ENCODE results near the gene CABYR. TPM values are rescaled to one million over a fixed set of nuclear protein-coding genes. Genes with fewer than 3 reads are reported as not detected.
"Not testable (repeated sequence)": the region's sequence is repeated elsewhere in the genome, so short reads cannot be mapped to it uniquely, and the experiment has no call there.

CABYR gene
- polyA plus RNA-seq, 1 donor (not counting 4 experiments of a cell fraction or from before 2014, with no cell fraction given): 7.7 TPM

DNA sequence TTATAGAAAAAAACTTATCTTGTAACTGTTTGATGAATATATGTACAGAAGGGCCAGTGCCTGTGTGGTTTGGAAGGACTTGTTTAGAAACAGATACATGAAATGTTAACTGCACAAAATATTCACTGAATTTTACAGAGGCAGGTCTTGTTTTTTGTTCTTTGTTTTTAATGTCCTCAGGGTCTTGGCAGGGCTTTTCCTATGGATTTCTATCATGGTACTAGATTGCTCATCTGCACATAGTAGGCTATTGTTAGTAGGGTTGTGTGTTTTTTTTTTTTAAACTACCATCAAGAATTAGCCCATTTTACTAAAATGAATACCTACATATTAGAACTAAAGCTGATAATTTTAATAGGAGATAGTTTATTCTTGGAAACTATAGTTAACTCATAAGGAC lies 3.5 kb downstream of the CABYR start:
- no peak overlapping the region for H3K9ac ChIP-seq (ENCODE audit: control insufficient read depth, extremely low read depth, insufficient read depth, low read length)
- no peaks in the 10 kb centered on the region for H3K27me3 ChIP-seq (ENCODE audit: control insufficient read depth, extremely low read depth, insufficient read depth, low read length)
- no peak overlapping the region for H2AFZ ChIP-seq (ENCODE audit: control insufficient read depth, low read length)
- no peak overlapping the region for H3K4me2 ChIP-seq (ENCODE audit: control insufficient read depth, extremely low read depth, insufficient read depth, low read depth, low read length)
- no peaks in the 10 kb centered on the region for H3K79me2 ChIP-seq (ENCODE audit: control insufficient read depth, insufficient read depth, low read length)
- dilution Hi-C loops (cut with MboI; ENCODE audit: extremely low pct_ligation_motif_present, low sequenced_read_pairs): no loop called here
- H3K9me1 ChIP-seq (ENCODE audit: control insufficient read depth, extremely low read depth, insufficient read depth, low read length): no peaks in the 10 kb centered on the region
- TF ChIP-seq, protein P1, sequence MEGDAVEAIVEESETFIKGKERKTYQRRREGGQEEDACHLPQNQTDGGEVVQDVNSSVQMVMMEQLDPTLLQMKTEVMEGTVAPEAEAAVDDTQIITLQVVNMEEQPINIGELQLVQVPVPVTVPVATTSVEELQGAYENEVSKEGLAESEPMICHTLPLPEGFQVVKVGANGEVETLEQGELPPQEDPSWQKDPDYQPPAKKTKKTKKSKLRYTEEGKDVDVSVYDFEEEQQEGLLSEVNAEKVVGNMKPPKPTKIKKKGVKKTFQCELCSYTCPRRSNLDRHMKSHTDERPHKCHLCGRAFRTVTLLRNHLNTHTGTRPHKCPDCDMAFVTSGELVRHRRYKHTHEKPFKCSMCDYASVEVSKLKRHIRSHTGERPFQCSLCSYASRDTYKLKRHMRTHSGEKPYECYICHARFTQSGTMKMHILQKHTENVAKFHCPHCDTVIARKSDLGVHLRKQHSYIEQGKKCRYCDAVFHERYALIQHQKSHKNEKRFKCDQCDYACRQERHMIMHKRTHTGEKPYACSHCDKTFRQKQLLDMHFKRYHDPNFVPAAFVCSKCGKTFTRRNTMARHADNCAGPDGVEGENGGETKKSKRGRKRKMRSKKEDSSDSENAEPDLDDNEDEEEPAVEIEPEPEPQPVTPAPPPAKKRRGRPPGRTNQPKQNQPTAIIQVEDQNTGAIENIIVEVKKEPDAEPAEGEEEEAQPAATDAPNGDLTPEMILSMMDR (optimal IDR thresholded peaks at IDR 0.05 in 1 of 3, IDR thresholded peaks at IDR 0.05 in 1 of 3, conservative IDR thresholded peaks at IDR 0.05 in 1 of 3; ENCODE audit: extremely low read depth in 1 of 3, insufficient read depth in 2 of 3, low read length in 3 of 3): no peak
- no peak for TF ChIP-seq EZH2 (IDR thresholded peaks at IDR 0.05; ENCODE audit: low read length)
- H3K4me1 ChIP-seq (ENCODE audit: control insufficient read depth, extremely low read depth, insufficient read depth, low read length): peaks cover 9% of the 10 kb centered on the region
- no peak overlapping the region for H3K4me3 ChIP-seq (ENCODE audit: control insufficient read depth in 2 of 3, extremely low read depth in 1 of 3, insufficient read depth in 2 of 3, low read depth in 1 of 3, low read length in 3 of 3)
- no peak overlapping the region for H3K27ac ChIP-seq (ENCODE audit: control insufficient read depth, insufficient read depth, low read length)
- DNase-seq (ENCODE audit: low read depth, low spot score): no peak
- no peaks in the 10 kb centered on the region for H3K36me3 ChIP-seq (ENCODE audit: control insufficient read depth in 2 of 2, extremely low read depth in 1 of 2, insufficient read depth in 2 of 2, low read length in 2 of 2)
- no peaks in the 10 kb centered on the region for H3K9me3 ChIP-seq (ENCODE audit: control insufficient read depth, low read depth, low read length)
- no peaks in the 10 kb centered on the region for H4K20me1 ChIP-seq (ENCODE audit: control insufficient read depth, extremely low read depth, insufficient read depth, low read length)
- no peak for FAIRE-seq

DNA sequence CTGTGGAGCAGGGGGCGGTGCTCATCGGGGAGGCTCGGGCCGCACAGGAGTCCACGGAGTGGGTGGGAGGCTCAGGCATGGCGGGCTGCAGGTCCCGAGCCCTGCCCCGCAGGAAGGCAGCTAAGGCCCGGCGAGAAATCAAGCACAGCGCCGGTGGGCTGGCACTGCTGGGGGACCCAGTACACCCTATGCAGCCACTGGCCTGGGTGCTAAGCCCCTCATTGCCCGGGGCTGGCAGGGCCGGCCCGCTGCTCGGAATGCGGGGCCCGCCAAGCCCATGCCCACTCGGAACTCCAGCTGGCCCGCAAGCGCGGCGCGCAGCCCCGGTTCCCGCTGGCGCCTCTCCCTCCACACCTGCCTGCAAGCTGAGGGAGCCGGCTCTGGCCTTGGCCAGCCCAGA lies 10.7 kb downstream of the CABYR start:
- H3K36me3 ChIP-seq (ENCODE audit: control insufficient read depth in 2 of 2, extremely low read depth in 1 of 2, insufficient read depth in 2 of 2, low read length in 2 of 2); H3K4me3 ChIP-seq (ENCODE audit: control insufficient read depth in 2 of 3, extremely low read depth in 1 of 3, insufficient read depth in 2 of 3, low read depth in 1 of 3, low read length in 3 of 3); H3K4me1 ChIP-seq (ENCODE audit: control insufficient read depth, extremely low read depth, insufficient read depth, low read length); H3K27ac ChIP-seq (ENCODE audit: control insufficient read depth, insufficient read depth, low read length); H3K9ac ChIP-seq (ENCODE audit: control insufficient read depth, extremely low read depth, insufficient read depth, low read length); H3K79me2 ChIP-seq (ENCODE audit: control insufficient read depth, insufficient read depth, low read length); H4K20me1 ChIP-seq (ENCODE audit: control insufficient read depth, extremely low read depth, insufficient read depth, low read length); FAIRE-seq; H2AFZ ChIP-seq (ENCODE audit: control insufficient read depth, low read length); H3K9me3 ChIP-seq (ENCODE audit: control insufficient read depth, low read depth, low read length); DNase-seq (ENCODE audit: low read depth, low spot score); dilution Hi-C loops (cut with MboI; ENCODE audit: extremely low pct_ligation_motif_present, low sequenced_read_pairs); H3K4me2 ChIP-seq (ENCODE audit: control insufficient read depth, extremely low read depth, insufficient read depth, low read depth, low read length); H3K27me3 ChIP-seq (ENCODE audit: control insufficient read depth, extremely low read depth, insufficient read depth, low read length); H3K9me1 ChIP-seq (ENCODE audit: control insufficient read depth, extremely low read depth, insufficient read depth, low read length): not testable (repeated sequence)

- H3K9me1 ChIP-seq (ENCODE audit: control insufficient read depth, extremely low read depth, insufficient read depth, low read length): no peaks in the 10 kb centered on the region
- H3K27me3 ChIP-seq (ENCODE audit: control insufficient read depth, extremely low read depth, insufficient read depth, low read length): no peaks in the 10 kb centered on the region
- no peaks in the 10 kb centered on the region for H4K20me1 ChIP-seq (ENCODE audit: control insufficient read depth, extremely low read depth, insufficient read depth, low read length)
- no peak overlapping the region for H3K4me2 ChIP-seq (ENCODE audit: control insufficient read depth, extremely low read depth, insufficient read depth, low read depth, low read length)
- no peak overlapping the region for H3K9ac ChIP-seq (ENCODE audit: control insufficient read depth, extremely low read depth, insufficient read depth, low read length)
- DNase-seq (ENCODE audit: low read depth, low spot score): no peak
- no peaks in the 10 kb centered on the region for H3K4me1 ChIP-seq (ENCODE audit: control insufficient read depth, extremely low read depth, insufficient read depth, low read length)
- TF ChIP-seq, protein P1 (optimal IDR thresholded peaks at IDR 0.05 in 1 of 3, IDR thresholded peaks at IDR 0.05 in 1 of 3, conservative IDR thresholded peaks at IDR 0.05 in 1 of 3; ENCODE audit: extremely low read depth in 1 of 3, insufficient read depth in 2 of 3, low read length in 3 of 3): no peak
- TF ChIP-seq EZH2 (IDR thresholded peaks at IDR 0.05; ENCODE audit: low read length): no peak
- H3K4me3 ChIP-seq (ENCODE audit: control insufficient read depth in 2 of 3, extremely low read depth in 1 of 3, insufficient read depth in 2 of 3, low read depth in 1 of 3, low read length in 3 of 3): no peak overlapping the region
- FAIRE-seq: no peak
- H3K36me3 ChIP-seq (ENCODE audit: control insufficient read depth in 2 of 2, extremely low read depth in 1 of 2, insufficient read depth in 2 of 2, low read length in 2 of 2): peaks cover 0 to 12% of the 10 kb centered on the region in 2 experiments
- no peaks in the 10 kb centered on the region for H3K9me3 ChIP-seq (ENCODE audit: control insufficient read depth, low read depth, low read length)
- H2AFZ ChIP-seq (ENCODE audit: control insufficient read depth, low read length): no peak overlapping the region
- no peak overlapping the region for H3K27ac ChIP-seq (ENCODE audit: control insufficient read depth, insufficient read depth, low read length)
- H3K79me2 ChIP-seq (ENCODE audit: control insufficient read depth, insufficient read depth, low read length): no peaks in the 10 kb centered on the region
- dilution Hi-C loops (cut with MboI; ENCODE audit: extremely low pct_ligation_motif_present, low sequenced_read_pairs): no loop called here
Measured at GRCh38 chr18:24153397-24153796, 14.5 kb downstream of the CABYR start.

Measured in keratinocyte (primary cell).